Tibial nerve (tissue), 4 donors: ENCODE data around the gene FERMT2.

Source experiments
- EP300 ChIP-seq, 2 donors: sonication (generic); formaldehyde crosslinking; IDR thresholded peaks; one replicate each; pipeline ENCODE4 v1.6.1; 2017; ENCODE audit warnings: antibody characterized with exemption in 2 of 2, mild to moderate bottlenecking in 1 of 2
- POLR2A ChIP-seq, 2 donors: fragments of 450-650 bp; IDR thresholded peaks; one replicate each; pipeline ENCODE4 v1.6.1; 2017; ENCODE audit warnings: antibody characterized with exemption in 2 of 2, mild to moderate bottlenecking in 2 of 2, moderate library complexity in 2 of 2
- TF ChIP-seq, protein P1 (sequence below), 5 experiments: fragments of 200-600 bp in 3 of 5; fragments of 450-650 bp in 2 of 5; sonication (generic) in 3 of 5; IDR thresholded peaks; one replicate each; pipeline ENCODE4 v1.5.1; 2016 to 2019; ENCODE audit warnings: antibody characterized with exemption in 5 of 5, mild to moderate bottlenecking in 3 of 5, moderate library complexity in 2 of 5

GRCh38 chr14:52891800-52892199, 59.0 kb downstream of the FERMT2 start:
- TF ChIP-seq, protein P1, sequence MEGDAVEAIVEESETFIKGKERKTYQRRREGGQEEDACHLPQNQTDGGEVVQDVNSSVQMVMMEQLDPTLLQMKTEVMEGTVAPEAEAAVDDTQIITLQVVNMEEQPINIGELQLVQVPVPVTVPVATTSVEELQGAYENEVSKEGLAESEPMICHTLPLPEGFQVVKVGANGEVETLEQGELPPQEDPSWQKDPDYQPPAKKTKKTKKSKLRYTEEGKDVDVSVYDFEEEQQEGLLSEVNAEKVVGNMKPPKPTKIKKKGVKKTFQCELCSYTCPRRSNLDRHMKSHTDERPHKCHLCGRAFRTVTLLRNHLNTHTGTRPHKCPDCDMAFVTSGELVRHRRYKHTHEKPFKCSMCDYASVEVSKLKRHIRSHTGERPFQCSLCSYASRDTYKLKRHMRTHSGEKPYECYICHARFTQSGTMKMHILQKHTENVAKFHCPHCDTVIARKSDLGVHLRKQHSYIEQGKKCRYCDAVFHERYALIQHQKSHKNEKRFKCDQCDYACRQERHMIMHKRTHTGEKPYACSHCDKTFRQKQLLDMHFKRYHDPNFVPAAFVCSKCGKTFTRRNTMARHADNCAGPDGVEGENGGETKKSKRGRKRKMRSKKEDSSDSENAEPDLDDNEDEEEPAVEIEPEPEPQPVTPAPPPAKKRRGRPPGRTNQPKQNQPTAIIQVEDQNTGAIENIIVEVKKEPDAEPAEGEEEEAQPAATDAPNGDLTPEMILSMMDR (IDR thresholded peaks at IDR 0.05) = no peak
- no peak for TF ChIP-seq POLR2A (IDR thresholded peaks at IDR 0.05)
- no peak for TF ChIP-seq EP300 (IDR thresholded peaks at IDR 0.05)
